HG02973 (cell line): ENCODE measurements around the gene RNF150.

Source experiments
- ATAC-seq: cut with Tn5 transposase; IDR thresholded peaks from one replicate; pipeline ENCODE4 v1.9.1; 2021; ENCODE audit warnings: moderate library complexity; ENCODE audit not compliant: unreplicated experiment

Gene RNF150

DNA sequence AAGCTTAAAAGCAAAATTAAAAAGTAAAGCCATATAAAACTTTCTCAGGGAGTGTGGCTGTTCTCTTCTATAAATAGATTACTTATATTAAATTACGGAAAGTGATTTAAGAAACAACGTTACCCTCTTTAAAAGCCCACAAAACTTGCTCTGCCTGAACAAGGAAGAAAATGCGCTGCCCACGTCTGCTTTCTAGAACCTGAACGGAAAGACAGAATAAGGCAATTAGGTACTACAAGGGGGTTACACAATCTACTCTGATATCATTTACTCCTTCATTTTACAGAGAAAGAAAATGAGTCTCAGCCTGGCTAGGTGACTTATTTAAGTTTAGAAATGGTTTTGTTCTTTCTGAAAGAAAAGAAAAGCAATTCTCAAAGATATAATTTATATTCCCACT lies 147.2 kb downstream of the RNF150 start:
- ATAC-seq, result no peak

GRCh38 chr4:140982613-140983340 lies 150.5 kb downstream of the RNF150 start:
- ATAC-seq, result no peak

GRCh38 chr4:140980426-140981200 lies 152.7 kb downstream of the RNF150 start:
- no peak for ATAC-seq

DNA sequence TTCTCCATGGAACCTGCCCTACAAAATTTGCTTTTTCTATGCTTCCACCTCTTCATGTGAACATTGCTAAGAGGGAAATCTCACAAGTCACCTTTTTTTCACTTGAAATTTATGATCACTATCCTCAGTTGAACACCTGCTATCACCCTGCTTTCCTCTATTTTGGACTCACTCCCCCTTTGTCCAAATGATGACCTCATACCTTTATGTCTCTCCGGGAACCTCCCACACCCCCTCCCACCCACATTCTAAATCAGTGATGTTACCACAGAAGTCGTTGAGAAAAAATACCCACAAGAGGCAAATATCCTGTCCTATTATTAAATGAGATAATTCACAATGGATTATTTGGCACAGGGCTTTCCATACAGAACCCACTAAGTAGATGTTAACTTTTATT lies 156.5 kb downstream of the RNF150 start:
- ATAC-seq, result no peak

- no peak for ATAC-seq
Observed at GRCh38 chr4:140971077-140971792, 162.0 kb downstream of the RNF150 start.

GRCh38 chr4:140969296-140969695 lies 164.0 kb downstream of the RNF150 start:
- no peak for ATAC-seq

GRCh38 chr4:140968371-140968770 lies 164.9 kb downstream of the RNF150 start:
- ATAC-seq, result no peak

GRCh38 chr4:140963883-140964282 lies 169.4 kb downstream of the RNF150 start:
- no peak for ATAC-seq

DNA sequence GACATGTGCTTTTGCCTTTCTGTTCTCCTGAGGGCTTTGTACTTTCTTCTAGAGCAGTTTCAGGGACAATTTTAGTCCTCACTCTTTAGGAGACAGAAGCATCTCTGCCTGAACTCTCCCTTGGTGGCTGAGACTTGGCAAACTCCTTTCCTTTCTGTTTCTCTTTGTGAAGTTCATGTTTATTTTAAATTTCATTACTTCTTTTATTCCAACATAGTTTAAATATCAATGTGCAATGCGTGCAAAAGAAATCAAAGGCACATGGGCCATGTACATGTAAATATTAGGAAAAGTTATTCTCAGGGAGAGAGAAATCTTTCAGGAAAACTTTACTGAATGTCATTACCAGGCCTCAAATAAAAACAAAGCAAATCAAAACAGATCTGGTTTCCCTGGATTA lies 177.6 kb downstream of the RNF150 start:
- ATAC-seq, result no peak

DNA sequence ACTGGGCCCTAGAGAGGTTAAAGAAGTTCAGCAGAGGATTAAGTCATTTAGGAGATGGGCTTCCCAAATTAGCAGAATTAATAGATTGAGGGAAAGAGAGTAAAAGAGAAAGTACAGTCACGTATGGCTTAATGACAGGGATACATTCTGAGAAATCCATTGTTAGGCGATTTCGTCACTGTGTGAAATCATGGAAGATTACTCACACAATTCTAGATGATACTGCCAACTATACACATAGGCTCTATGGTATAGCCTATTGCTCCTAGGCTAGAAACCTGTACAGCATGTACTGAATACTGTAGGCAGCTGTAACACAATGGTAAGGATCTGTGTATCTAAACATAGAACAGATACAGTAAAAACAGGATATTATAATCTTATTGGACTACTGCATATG lies 180.6 kb downstream of the RNF150 start:
- ATAC-seq, result no peak

DNA sequence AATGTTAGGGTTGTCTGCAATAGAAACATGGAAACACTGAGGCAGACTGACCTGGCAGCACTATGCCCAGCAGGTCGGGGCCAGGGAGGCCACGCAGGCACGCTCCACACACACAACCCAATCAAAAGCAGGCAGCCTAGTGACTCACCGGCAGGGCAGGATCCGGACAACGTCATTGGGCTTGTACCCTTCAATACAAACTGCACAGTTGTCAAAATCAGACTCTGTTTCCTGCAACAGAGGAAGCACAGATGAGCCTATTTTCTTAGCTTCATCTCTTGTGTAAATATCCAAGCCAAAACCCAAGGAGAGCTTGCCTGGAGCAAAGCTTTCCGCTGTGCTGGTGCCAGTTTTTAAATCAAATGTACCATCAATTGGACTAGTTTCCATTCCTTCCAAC lies 185.8 kb downstream of the RNF150 start:
- ATAC-seq, result no peak

- ATAC-seq, result no peak
Observed at GRCh38 chr4:140945106-140945505, 188.2 kb downstream of the RNF150 start.

DNA sequence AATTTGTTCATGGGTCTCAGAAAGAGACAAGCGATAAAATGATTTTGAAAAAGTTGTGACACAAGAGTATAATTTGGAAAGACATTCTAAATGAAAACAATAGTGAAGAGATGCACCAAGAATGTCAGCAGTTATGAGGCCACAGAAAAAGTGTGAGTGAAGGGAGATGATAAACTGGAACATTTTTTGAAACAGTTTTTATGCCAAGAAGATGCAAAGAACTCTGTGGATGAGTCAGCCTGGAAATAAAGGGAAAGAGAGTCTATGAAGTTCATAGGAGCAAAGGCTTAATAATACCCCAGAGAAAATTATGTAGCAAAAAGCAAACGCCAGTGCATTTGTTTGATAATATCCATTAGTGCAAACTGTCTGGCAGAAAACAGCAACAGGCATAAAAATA lies 188.7 kb downstream of the RNF150 start:
- no peak for ATAC-seq

DNA sequence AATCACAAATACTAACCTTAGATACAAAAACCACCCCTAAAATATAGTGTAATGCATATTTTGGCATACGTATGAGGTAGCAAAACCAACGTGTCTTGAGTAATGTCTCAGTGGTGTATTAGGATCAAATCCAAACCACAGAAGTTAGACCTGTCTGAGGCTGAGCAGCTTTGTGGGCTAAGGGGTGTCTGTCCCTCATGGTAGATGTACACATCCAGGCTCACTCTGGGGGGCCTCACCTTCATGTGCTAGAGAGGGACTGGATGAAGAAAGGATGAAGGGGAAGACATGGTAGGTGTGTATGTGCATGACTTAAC lies 189.1 kb downstream of the RNF150 start:
- ATAC-seq, result no peak

DNA sequence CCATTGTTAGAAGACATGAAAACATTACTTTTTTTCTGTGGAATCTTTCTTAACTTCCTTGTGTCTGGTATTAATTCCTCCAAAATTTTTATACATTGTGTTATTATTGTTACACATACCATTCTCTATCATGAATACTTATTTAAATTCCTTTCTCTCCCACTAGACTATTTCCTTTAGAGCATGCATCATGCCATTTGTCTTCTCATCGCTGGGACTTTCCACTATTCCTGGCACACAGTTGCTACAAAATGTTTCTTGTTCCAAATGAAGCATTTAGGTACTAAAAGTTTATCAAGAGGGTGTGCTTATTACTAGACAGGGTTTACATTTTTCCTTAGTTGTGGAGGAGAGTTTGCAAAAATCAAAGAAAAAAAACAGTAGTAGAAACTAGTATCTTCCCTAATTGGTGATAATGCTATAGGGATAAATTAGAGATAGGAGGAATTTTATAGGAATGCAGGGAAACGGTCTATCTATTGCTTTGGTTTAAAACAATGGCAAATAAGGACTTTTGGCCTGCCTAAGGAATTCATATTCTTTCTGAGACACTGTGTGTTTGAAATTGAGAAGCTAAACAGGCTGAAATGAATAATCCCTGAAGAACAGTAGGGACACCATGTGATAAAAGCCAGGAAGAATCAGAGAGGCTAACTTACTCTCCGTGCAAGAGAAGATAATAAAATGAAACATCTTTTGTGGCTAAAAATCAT lies 189.6 kb downstream of the RNF150 start:
- ATAC-seq, result no peak

- ATAC-seq, result no peak
Observed at GRCh38 chr4:140940589-140940988, 192.7 kb downstream of the RNF150 start.

DNA sequence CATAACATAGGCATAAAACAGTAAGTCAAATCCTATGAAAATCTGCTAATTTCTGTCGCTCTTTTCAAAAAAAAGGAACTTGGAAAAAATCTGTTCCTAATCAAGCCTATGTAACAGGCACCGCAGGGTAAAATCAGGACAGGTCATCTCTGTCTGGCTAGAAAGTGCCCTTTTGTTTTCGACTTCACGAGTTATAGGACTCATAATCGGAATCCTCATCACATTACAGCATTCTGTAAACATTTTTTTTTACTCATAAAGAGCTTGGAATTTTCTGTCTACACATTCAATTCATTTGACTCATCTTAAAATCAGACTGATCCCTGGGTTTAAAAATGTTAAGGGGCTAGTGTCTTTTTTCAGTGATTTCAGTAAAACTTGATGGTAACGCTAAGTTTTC lies 195.4 kb downstream of the RNF150 start:
- no peak for ATAC-seq

DNA sequence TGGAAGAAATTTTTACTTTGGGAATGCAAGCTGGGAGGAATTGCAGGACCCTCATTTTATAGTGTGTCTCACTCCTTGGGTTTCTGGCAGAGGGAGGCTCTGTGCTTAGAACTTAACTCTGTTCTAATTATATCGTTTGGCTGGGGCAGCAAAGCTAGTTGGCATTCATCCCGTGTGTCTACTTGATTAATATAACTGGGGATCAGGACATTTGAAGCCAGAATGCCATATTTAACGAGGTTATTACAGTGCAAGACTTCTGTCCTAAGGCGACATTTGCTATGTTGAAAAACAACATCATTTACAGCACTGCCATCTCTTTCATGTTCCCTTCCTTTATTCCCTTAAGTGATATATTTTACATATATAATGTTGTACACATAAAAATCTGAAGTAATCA lies 198.0 kb downstream of the RNF150 start:
- ATAC-seq, result no peak

- ATAC-seq, result no peak
Observed at GRCh38 chr4:140932501-140933045, 200.7 kb downstream of the RNF150 start.

DNA sequence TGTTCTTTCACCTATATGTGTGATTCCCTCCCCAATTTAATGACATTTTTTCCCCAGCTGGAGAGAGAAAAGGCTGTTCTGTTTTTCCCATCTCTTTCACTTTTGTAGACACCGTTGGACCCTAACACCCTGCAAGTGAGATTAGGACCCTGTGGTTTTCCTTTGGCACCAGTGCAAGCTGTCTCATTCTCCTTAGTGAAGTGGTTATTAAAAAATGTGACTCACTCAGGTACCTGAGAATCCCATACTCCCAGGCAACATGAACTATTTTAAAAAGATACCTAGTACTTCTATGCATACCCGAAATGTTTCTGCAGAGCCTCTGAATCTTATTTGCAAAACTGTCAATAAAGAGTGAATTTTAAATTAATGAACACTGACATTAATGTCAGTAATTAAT lies 201.4 kb downstream of the RNF150 start:
- no peak for ATAC-seq

GRCh38 chr4:140930557-140930956 lies 202.7 kb downstream of the RNF150 start:
- no peak for ATAC-seq
